GM23338 (cell line): ENCODE measurements around the gene ZNF236. TPM values are rescaled to one million over a fixed set of nuclear protein-coding genes. Genes with fewer than 3 reads are reported as not detected.

Experiments used
- ATAC-seq: fragments of 200-7000 bp; cut with Tn5 transposase; 3 replicates; pipeline ENCODE4 v1.9.1; 2020
- DNase-seq: peaks from one replicate; pipeline ENCODE4 v3.0.0-alpha.2; 2015; ENCODE audit warnings: low spot score
- H2AFZ ChIP-seq: fragments of 200-600 bp; sonication (generic); 2 replicates; pipeline ENCODE4 v1.8.0; 2016; ENCODE audit warnings: antibody characterized with exemption, mild to moderate bottlenecking, moderate library complexity
- H3F3A ChIP-seq: fragments of 200-600 bp; sonication (generic); replicated peaks from 2 replicates; pipeline ENCODE4 v1.8.0; 2017; ENCODE audit warnings: antibody characterized with exemption, mixed run types, low read depth
- H3K27ac ChIP-seq: fragments of 200-600 bp; sonication (generic); 2 replicates; pipeline ENCODE4 v1.6.1; 2016; ENCODE audit warnings: low read depth
- H3K27me3 ChIP-seq: fragments of 200-600 bp; sonication (generic); 2 replicates; pipeline ENCODE4 v1.8.0; 2016; ENCODE audit warnings: mild to moderate bottlenecking, mixed run types, moderate library complexity; ENCODE audit not compliant: insufficient read depth
- H3K36me3 ChIP-seq: fragments of 200-600 bp; sonication (generic); 2 replicates; pipeline ENCODE4 v1.8.0; 2016; ENCODE audit warnings: mild to moderate bottlenecking; ENCODE audit not compliant: insufficient read depth
- H3K4me1 ChIP-seq: fragments of 200-600 bp; sonication (generic); 2 replicates; pipeline ENCODE4 v1.8.0; 2016; ENCODE audit warnings: mild to moderate bottlenecking, moderate library complexity; ENCODE audit not compliant: insufficient read depth
- H3K4me2 ChIP-seq: fragments of 200-600 bp; sonication (generic); 2 replicates; pipeline ENCODE4 v1.7.1; 2017; ENCODE audit warnings: mixed run types
- H3K4me3 ChIP-seq: fragments of 200-600 bp; sonication (generic); 2 replicates; pipeline ENCODE4 v1.6.1; 2016; ENCODE audit warnings: mixed run types
- H3K79me2 ChIP-seq: fragments of 200-600 bp; sonication (generic); replicated peaks from 2 replicates; pipeline ENCODE4 v1.8.0; 2017; ENCODE audit warnings: mild to moderate bottlenecking; ENCODE audit not compliant: insufficient read depth
- H3K9me2 ChIP-seq: fragments of 200-600 bp; sonication (generic); 2 replicates; pipeline ENCODE4 v1.8.0; 2017; ENCODE audit not compliant: insufficient read depth
- H4K20me1 ChIP-seq: fragments of 200-600 bp; sonication (generic); replicated peaks from 2 replicates; pipeline ENCODE4 v1.8.0; 2017; ENCODE audit warnings: mild to moderate bottlenecking; ENCODE audit not compliant: insufficient read depth
- H3K27ac Mint-ChIP-seq: 2 replicates; pipeline ENCODE4 v1.8.0; 2020; ENCODE audit warnings: inconsistent platforms, mild to moderate bottlenecking, moderate library complexity, mixed read lengths
- H3K27me3 Mint-ChIP-seq: 3 replicates; pipeline ENCODE4 v1.8.0; 2022; ENCODE audit warnings: low read depth, mild to moderate bottlenecking, moderate library complexity, mixed read lengths, inconsistent platforms; ENCODE audit not compliant: insufficient read depth, poor library complexity
- H3K36me3 Mint-ChIP-seq: 3 replicates; pipeline ENCODE4 v1.8.0; 2021; ENCODE audit warnings: low read depth, mild to moderate bottlenecking, inconsistent platforms, moderate library complexity, mixed read lengths
- H3K4me1 Mint-ChIP-seq: 3 replicates; pipeline ENCODE4 v1.8.0; 2020; ENCODE audit warnings: mild to moderate bottlenecking, inconsistent platforms, mixed read lengths
- H3K4me3 Mint-ChIP-seq: 3 replicates; pipeline ENCODE4 v1.8.0; 2021; ENCODE audit warnings: moderate library complexity, mild to moderate bottlenecking, inconsistent platforms, mixed read lengths
- H3K9me3 Mint-ChIP-seq: 3 replicates; pipeline ENCODE4 v1.8.0; 2020; ENCODE audit warnings: moderate library complexity, mild to moderate bottlenecking, inconsistent platforms, mixed read lengths
- EZH2 ChIP-seq: fragments of 200-600 bp; sonication (generic); IDR thresholded peaks from one replicate; pipeline ENCODE4 v1.8.0; 2017; ENCODE audit warnings: antibody characterized with exemption, mild to moderate bottlenecking, low read depth; ENCODE audit not compliant: unreplicated experiment
- JUNB ChIP-seq: IDR thresholded peaks from one replicate; pipeline ENCODE4 v1.6.1; 2016; ENCODE audit warnings: antibody characterized with exemption; ENCODE audit not compliant: unreplicated experiment
- NANOG ChIP-seq: IDR thresholded peaks from 2 replicates; pipeline ENCODE4 v1.6.1; 2016; ENCODE audit warnings: antibody characterized with exemption, borderline replicate concordance
- POLR2AphosphoS5 ChIP-seq: IDR thresholded peaks from 2 replicates; pipeline ENCODE4 v1.6.1; 2016; ENCODE audit warnings: antibody characterized with exemption, low read depth
- STAT1 ChIP-seq: IDR thresholded peaks from one replicate; pipeline ENCODE4 v1.6.1; 2016; ENCODE audit warnings: antibody characterized with exemption; ENCODE audit not compliant: unreplicated experiment
- ZNF114 ChIP-seq: fragments of 250-450 bp; sonication (Bioruptor Pico); IDR thresholded peaks from 2 replicates; pipeline ENCODE4 v1.5.0; 2020; ENCODE audit warnings: mild to moderate bottlenecking, moderate library complexity
- ZNF331 ChIP-seq: fragments of 250-450 bp; sonication (Bioruptor Pico); IDR thresholded peaks from 2 replicates; pipeline ENCODE4 v1.5.0; 2020; ENCODE audit warnings: low read depth, mild to moderate bottlenecking, moderate library complexity
- polyA plus RNA-seq: library from polyadenylated mRNA; unstranded; fragments of >200 nt; fragmentation: Nextera tagmentation; extraction: Ambion mirVana; gene quantifications from 2 replicates; pipeline ENCODE4 v1.2.1, GENCODE V29; 2016
- total RNA-seq: library from RNA; depleted of rRNA; stranded (reverse); fragments of >200 nt; shearing (Covaris generic); gene quantifications from 2 replicates; pipeline ENCODE4 v1.2.3, GENCODE V29; 2014
- TF ChIP-seq, protein P1 (sequence below): IDR thresholded peaks from one replicate; pipeline ENCODE4 v1.6.1; 2018; ENCODE audit warnings: antibody characterized with exemption; ENCODE audit not compliant: unreplicated experiment
- TF ChIP-seq, protein P2 (sequence below): fragments of 250-450 bp; sonication (Bioruptor Pico); IDR thresholded peaks from 2 replicates; pipeline ENCODE4 v1.5.0; 2020; ENCODE audit warnings: mild to moderate bottlenecking, moderate library complexity
- TF ChIP-seq, protein P3 (sequence below), 2 experiments: fragments of 200-600 bp in 1 of 2; sonication (generic) in 1 of 2; conservative IDR thresholded peaks; 2 replicates each; pipeline versions ENCODE4 v1.5.1 to v1.6.1; 2016 to 2017; ENCODE audit warnings: antibody characterized with exemption in 2 of 2, low read depth in 2 of 2, mild to moderate bottlenecking in 2 of 2, moderate library complexity in 1 of 2
- TF ChIP-seq, protein P4 (sequence below): IDR thresholded peaks from 2 replicates; pipeline ENCODE4 v1.6.1; 2016; ENCODE audit warnings: antibody characterized with exemption

Gene ZNF236
- total and polyA plus RNA-seq, 2 experiments from 2014 or later: 8.9 to 16.3 TPM

DNA sequence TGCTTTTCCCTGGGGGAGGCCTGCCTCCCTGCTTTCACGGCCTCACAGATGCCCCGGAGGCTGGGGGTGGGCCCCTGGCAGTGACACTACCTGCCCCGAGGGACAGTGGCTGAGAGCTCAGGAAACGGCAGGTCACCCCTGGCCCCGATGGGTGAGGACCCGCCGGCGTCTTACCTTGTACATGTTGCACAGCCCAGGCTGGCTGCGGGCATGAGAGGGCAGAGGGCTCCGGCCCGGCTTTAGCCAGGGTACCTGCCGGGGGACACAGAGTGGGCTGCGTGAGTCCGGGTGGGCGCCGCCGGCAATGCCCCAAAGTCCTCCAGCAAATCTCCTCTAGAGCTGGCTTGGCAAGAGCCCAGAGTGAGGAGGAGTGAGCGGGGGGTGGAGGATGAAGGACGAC, 187.3 kb downstream of the ZNF236 start:
- Mint-ChIP-seq H3K9me3 (no peaks in the 10 kb centered on the region), H3K4me3 (no peak overlapping the region), H3K27me3 (peaks cover 13% of the 10 kb centered on the region), H3K4me1 (peaks cover 48% of the 10 kb centered on the region), H3K36me3 (no peaks in the 10 kb centered on the region), H3K27ac (no peak overlapping the region; the same call in 1 of the 2 replicates)
- no peak overlapping the region for H3K27ac ChIP-seq
- TF ChIP-seq JUNB (no peak), STAT1 (no peak), ZNF331 (CRISPR knock-in tag) (no peak), EZH2 (no peak), NANOG (no peak), ZNF114 (CRISPR knock-in tag) (no peak), POLR2AphosphoS5 (no peak)
- TF ChIP-seq, protein P1, sequence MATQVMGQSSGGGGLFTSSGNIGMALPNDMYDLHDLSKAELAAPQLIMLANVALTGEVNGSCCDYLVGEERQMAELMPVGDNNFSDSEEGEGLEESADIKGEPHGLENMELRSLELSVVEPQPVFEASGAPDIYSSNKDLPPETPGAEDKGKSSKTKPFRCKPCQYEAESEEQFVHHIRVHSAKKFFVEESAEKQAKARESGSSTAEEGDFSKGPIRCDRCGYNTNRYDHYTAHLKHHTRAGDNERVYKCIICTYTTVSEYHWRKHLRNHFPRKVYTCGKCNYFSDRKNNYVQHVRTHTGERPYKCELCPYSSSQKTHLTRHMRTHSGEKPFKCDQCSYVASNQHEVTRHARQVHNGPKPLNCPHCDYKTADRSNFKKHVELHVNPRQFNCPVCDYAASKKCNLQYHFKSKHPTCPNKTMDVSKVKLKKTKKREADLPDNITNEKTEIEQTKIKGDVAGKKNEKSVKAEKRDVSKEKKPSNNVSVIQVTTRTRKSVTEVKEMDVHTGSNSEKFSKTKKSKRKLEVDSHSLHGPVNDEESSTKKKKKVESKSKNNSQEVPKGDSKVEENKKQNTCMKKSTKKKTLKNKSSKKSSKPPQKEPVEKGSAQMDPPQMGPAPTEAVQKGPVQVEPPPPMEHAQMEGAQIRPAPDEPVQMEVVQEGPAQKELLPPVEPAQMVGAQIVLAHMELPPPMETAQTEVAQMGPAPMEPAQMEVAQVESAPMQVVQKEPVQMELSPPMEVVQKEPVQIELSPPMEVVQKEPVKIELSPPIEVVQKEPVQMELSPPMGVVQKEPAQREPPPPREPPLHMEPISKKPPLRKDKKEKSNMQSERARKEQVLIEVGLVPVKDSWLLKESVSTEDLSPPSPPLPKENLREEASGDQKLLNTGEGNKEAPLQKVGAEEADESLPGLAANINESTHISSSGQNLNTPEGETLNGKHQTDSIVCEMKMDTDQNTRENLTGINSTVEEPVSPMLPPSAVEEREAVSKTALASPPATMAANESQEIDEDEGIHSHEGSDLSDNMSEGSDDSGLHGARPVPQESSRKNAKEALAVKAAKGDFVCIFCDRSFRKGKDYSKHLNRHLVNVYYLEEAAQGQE: no peak
- TF ChIP-seq, protein P2, sequence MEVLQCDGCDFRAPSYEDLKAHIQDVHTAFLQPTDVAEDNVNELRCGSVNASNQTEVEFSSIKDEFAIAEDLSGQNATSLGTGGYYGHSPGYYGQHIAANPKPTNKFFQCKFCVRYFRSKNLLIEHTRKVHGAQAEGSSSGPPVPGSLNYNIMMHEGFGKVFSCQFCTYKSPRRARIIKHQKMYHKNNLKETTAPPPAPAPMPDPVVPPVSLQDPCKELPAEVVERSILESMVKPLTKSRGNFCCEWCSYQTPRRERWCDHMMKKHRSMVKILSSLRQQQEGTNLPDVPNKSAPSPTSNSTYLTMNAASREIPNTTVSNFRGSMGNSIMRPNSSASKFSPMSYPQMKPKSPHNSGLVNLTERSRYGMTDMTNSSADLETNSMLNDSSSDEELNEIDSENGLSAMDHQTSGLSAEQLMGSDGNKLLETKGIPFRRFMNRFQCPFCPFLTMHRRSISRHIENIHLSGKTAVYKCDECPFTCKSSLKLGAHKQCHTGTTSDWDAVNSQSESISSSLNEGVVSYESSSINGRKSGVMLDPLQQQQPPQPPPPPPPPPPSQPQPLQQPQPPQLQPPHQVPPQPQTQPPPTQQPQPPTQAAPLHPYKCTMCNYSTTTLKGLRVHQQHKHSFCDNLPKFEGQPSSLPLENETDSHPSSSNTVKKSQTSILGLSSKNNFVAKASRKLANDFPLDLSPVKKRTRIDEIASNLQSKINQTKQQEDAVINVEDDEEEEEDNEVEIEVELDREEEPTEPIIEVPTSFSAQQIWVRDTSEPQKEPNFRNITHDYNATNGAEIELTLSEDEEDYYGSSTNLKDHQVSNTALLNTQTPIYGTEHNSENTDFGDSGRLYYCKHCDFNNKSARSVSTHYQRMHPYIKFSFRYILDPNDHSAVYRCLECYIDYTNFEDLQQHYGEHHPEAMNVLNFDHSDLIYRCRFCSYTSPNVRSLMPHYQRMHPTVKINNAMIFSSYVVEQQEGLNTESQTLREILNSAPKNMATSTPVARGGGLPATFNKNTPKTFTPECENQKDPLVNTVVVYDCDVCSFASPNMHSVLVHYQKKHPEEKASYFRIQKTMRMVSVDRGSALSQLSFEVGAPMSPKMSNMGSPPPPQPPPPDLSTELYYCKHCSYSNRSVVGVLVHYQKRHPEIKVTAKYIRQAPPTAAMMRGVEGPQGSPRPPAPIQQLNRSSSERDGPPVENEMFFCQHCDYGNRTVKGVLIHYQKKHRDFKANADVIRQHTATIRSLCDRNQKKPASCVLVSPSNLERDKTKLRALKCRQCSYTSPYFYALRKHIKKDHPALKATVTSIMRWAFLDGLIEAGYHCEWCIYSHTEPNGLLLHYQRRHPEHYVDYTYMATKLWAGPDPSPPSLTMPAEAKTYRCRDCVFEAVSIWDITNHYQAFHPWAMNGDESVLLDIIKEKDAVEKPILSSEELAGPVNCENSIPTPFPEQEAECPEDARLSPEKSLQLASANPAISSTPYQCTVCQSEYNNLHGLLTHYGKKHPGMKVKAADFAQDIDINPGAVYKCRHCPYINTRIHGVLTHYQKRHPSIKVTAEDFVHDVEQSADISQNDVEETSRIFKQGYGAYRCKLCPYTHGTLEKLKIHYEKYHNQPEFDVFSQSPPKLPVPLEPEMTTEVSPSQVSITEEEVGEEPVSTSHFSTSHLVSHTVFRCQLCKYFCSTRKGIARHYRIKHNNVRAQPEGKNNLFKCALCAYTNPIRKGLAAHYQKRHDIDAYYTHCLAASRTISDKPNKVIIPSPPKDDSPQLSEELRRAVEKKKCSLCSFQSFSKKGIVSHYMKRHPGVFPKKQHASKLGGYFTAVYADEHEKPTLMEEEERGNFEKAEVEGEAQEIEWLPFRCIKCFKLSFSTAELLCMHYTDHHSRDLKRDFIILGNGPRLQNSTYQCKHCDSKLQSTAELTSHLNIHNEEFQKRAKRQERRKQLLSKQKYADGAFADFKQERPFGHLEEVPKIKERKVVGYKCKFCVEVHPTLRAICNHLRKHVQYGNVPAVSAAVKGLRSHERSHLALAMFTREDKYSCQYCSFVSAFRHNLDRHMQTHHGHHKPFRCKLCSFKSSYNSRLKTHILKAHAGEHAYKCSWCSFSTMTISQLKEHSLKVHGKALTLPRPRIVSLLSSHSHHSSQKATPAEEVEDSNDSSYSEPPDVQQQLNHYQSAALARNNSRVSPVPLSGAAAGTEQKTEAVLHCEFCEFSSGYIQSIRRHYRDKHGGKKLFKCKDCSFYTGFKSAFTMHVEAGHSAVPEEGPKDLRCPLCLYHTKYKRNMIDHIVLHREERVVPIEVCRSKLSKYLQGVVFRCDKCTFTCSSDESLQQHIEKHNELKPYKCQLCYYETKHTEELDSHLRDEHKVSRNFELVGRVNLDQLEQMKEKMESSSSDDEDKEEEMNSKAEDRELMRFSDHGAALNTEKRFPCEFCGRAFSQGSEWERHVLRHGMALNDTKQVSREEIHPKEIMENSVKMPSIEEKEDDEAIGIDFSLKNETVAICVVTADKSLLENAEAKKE (CRISPR knock-in tag): no peak
- TF ChIP-seq, protein P3, sequence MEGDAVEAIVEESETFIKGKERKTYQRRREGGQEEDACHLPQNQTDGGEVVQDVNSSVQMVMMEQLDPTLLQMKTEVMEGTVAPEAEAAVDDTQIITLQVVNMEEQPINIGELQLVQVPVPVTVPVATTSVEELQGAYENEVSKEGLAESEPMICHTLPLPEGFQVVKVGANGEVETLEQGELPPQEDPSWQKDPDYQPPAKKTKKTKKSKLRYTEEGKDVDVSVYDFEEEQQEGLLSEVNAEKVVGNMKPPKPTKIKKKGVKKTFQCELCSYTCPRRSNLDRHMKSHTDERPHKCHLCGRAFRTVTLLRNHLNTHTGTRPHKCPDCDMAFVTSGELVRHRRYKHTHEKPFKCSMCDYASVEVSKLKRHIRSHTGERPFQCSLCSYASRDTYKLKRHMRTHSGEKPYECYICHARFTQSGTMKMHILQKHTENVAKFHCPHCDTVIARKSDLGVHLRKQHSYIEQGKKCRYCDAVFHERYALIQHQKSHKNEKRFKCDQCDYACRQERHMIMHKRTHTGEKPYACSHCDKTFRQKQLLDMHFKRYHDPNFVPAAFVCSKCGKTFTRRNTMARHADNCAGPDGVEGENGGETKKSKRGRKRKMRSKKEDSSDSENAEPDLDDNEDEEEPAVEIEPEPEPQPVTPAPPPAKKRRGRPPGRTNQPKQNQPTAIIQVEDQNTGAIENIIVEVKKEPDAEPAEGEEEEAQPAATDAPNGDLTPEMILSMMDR (conservative IDR thresholded peaks at IDR 0.05; ENCODE audit: low read depth in 2 of 2): no peak
- TF ChIP-seq, protein P4, sequence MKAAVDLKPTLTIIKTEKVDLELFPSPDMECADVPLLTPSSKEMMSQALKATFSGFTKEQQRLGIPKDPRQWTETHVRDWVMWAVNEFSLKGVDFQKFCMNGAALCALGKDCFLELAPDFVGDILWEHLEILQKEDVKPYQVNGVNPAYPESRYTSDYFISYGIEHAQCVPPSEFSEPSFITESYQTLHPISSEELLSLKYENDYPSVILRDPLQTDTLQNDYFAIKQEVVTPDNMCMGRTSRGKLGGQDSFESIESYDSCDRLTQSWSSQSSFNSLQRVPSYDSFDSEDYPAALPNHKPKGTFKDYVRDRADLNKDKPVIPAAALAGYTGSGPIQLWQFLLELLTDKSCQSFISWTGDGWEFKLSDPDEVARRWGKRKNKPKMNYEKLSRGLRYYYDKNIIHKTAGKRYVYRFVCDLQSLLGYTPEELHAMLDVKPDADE: no peak
- H3K27me3 ChIP-seq: no peaks in the 10 kb centered on the region
- H3K36me3 ChIP-seq: no peaks in the 10 kb centered on the region
- H2AFZ ChIP-seq: no peak overlapping the region
- no peaks in the 10 kb centered on the region for H3K79me2 ChIP-seq
- DNase-seq (no peak), ATAC-seq (no peak)
- H3F3A ChIP-seq: no peaks in the 10 kb centered on the region
- no peaks in the 10 kb centered on the region for H3K9me2 ChIP-seq
- H3K4me2 ChIP-seq: no peak overlapping the region
- peaks cover 21% of the 10 kb centered on the region for H3K4me1 ChIP-seq
- no peaks in the 10 kb centered on the region for H4K20me1 ChIP-seq
- no peak overlapping the region for H3K4me3 ChIP-seq
